Hepatocyte (in vitro differentiated cells): Measurements from ENCODE around the gene SLCO3A1.

Experiments used
- CTCF ChIP-seq: fragments of 200-600 bp; sonication (generic); IDR thresholded peaks from 2 replicates; pipeline ENCODE4 v1.5.1; 2016; ENCODE audit warnings: antibody characterized with exemption, mild to moderate bottlenecking; ENCODE audit not compliant: poor library complexity
- EZH2phosphoT487 ChIP-seq: fragments of 200-600 bp; sonication (generic); IDR thresholded peaks from one replicate; pipeline ENCODE4 v1.6.1; 2018; ENCODE audit warnings: antibody characterized with exemption, mild to moderate bottlenecking, low read depth, moderate library complexity; ENCODE audit not compliant: unreplicated experiment, severe bottlenecking

- TF ChIP-seq EZH2phosphoT487: no peak
- no peak for TF ChIP-seq CTCF
Measured at GRCh38 chr15:91844928-91845327, 8.6 kb upstream of the SLCO3A1 start.
